Suprapubic skin (tissue), 3 donors: ENCODE measurements around the gene PPM1A.

Experiments used
- CTCF ChIP-seq, 2 donors: fragments of 200-600 bp in 1 of 2; fragments of 450-650 bp in 1 of 2; sonication (generic) in 1 of 2; IDR thresholded peaks; one replicate each; pipeline ENCODE4 v1.5.1; 2016 to 2019; ENCODE audit warnings: antibody characterized with exemption in 2 of 2, mild to moderate bottlenecking in 1 of 2, moderate library complexity in 1 of 2
- POLR2A ChIP-seq, 2 donors: fragments of 450-650 bp; IDR thresholded peaks; one replicate each; pipeline ENCODE4 v1.6.1; 2017; ENCODE audit warnings: antibody characterized with exemption in 2 of 2, mild to moderate bottlenecking in 2 of 2, moderate library complexity in 2 of 2

GRCh38 chr14:60317609-60318008 is 68.6 kb downstream of the PPM1A start:
- TF ChIP-seq CTCF (IDR thresholded peaks at IDR 0.05) (no peak), POLR2A (IDR thresholded peaks at IDR 0.05) (no peak)
